Mesendoderm (in vitro differentiated cells): ENCODE data around the gene MDGA2.

Experiments used
- DNase-seq: peaks from one replicate; pipeline ENCODE4 v3.0.0; 2013
- H2AK5ac ChIP-seq: 2 replicates; pipeline ENCODE4 v1.6.1; 2013; ENCODE audit warnings: low read length, inconsistent platforms
- H2BK120ac ChIP-seq: 2 replicates; pipeline ENCODE4 v1.6.1; 2013; ENCODE audit warnings: low read depth, mild to moderate bottlenecking, low read length, moderate library complexity, mixed read lengths
- H2BK15ac ChIP-seq: replicated peaks from 2 replicates; pipeline ENCODE4 v1.6.1; 2013; ENCODE audit warnings: low read depth, mild to moderate bottlenecking, moderate library complexity
- H2BK5ac ChIP-seq: 2 replicates; pipeline ENCODE4 v1.6.1; 2013; ENCODE audit warnings: low read length, inconsistent platforms
- H3K18ac ChIP-seq: 2 replicates; pipeline ENCODE4 v1.6.1; 2013; ENCODE audit warnings: mild to moderate bottlenecking, low read length, mixed read lengths
- H3K23ac ChIP-seq: one replicate; pipeline ENCODE4 v1.6.1; 2013; ENCODE audit warnings: low read length
- H3K27ac ChIP-seq: 2 replicates; pipeline ENCODE4 v1.5.1; 2013; ENCODE audit warnings: low read depth, mild to moderate bottlenecking, inconsistent platforms, low read length, moderate library complexity
- H3K27me3 ChIP-seq: 2 replicates; pipeline ENCODE4 v1.6.1; 2013; ENCODE audit warnings: low read length, control low read depth, mild to moderate bottlenecking, inconsistent platforms; ENCODE audit not compliant: insufficient read depth, poor library complexity
- H3K36me3 ChIP-seq: 2 replicates; pipeline ENCODE4 v1.6.1; 2013; ENCODE audit warnings: low read length, inconsistent platforms; ENCODE audit not compliant: control insufficient read depth, insufficient read depth
- H3K4ac ChIP-seq: one replicate; pipeline ENCODE4 v1.6.1; 2013; ENCODE audit warnings: low read depth, mild to moderate bottlenecking, low read length, moderate library complexity
- H3K4me1 ChIP-seq: 2 replicates; pipeline ENCODE4 v1.6.1; 2013; ENCODE audit warnings: low read depth, low read length, inconsistent platforms; ENCODE audit not compliant: control insufficient read depth
- H3K4me2 ChIP-seq: 2 replicates; pipeline ENCODE4 v1.6.1; 2013; ENCODE audit warnings: low read length
- H3K4me3 ChIP-seq: 2 replicates; pipeline ENCODE4 v1.5.1; 2013; ENCODE audit warnings: mild to moderate bottlenecking, low read length
- H3K56ac ChIP-seq: one replicate; pipeline ENCODE4 v1.6.1; 2013; ENCODE audit warnings: low read length
- H3K79me1 ChIP-seq: 2 replicates; pipeline ENCODE4 v1.6.1; 2013; ENCODE audit warnings: low read length, inconsistent platforms
- H3K79me2 ChIP-seq: 2 replicates; pipeline ENCODE4 v1.6.1; 2013; ENCODE audit warnings: mild to moderate bottlenecking, low read length; ENCODE audit not compliant: control insufficient read depth, insufficient read depth
- H3K9ac ChIP-seq: 2 replicates; pipeline ENCODE4 v1.6.1; 2013; ENCODE audit warnings: low read length, inconsistent platforms
- H4K5ac ChIP-seq: one replicate; pipeline ENCODE4 v1.6.1; 2013; ENCODE audit warnings: low read length
- H4K8ac ChIP-seq: one replicate; pipeline ENCODE4 v1.6.1; 2013; ENCODE audit warnings: low read depth, mild to moderate bottlenecking, control low read depth, low read length, moderate library complexity
- WGBS: extraction: QIAGEN DNeasy Blood & Tissue Kit; methylation state at CpG from one replicate; pipeline ENCODE4 v1.1.7; 2013; ENCODE audit warnings: low lambda C conversion rate, missing lambda C conversion rate; ENCODE audit not compliant: insufficient coverage; ENCODE audit errors: extremely low coverage; 5-methylcytosine and 5-hydroxymethylcytosine counted together

MDGA2 gene

GRCh38 chr14:47085678-47086077 lies 589.7 kb downstream of the MDGA2 start:
- H3K27ac ChIP-seq, result no peak overlapping the region
- no peak overlapping the region for H2BK15ac ChIP-seq
- no peak overlapping the region for H3K23ac ChIP-seq
- no peak overlapping the region for H3K56ac ChIP-seq
- H3K4me1 ChIP-seq, result no peaks in the 10 kb centered on the region
- H3K18ac ChIP-seq, result no peak overlapping the region
- no peaks in the 10 kb centered on the region for H3K27me3 ChIP-seq
- WGBS, result no CpG with 5 or more reads among the region's 1 CpG
- H3K4me3 ChIP-seq, result no peak overlapping the region
- H4K5ac ChIP-seq, result no peak overlapping the region
- no peak overlapping the region for H2BK120ac ChIP-seq
- no peaks in the 10 kb centered on the region for H3K36me3 ChIP-seq
- no peak overlapping the region for H3K4ac ChIP-seq
- DNase-seq, result no peak
- H4K8ac ChIP-seq, result no peak overlapping the region
- no peak overlapping the region for H2BK5ac ChIP-seq
- no peak overlapping the region for H2AK5ac ChIP-seq
- no peaks in the 10 kb centered on the region for H3K79me1 ChIP-seq
- no peaks in the 10 kb centered on the region for H3K79me2 ChIP-seq
- no peak overlapping the region for H3K9ac ChIP-seq
- H3K4me2 ChIP-seq, result no peak overlapping the region

- no peak for DNase-seq
- Histone ChIP-seq H3K4me2 (no peak overlapping the region), H3K27ac (no peak overlapping the region), H3K27me3 (no peaks in the 10 kb centered on the region), H3K79me1 (no peaks in the 10 kb centered on the region), H3K56ac (no peak overlapping the region), H3K79me2 (no peaks in the 10 kb centered on the region), H2AK5ac (no peak overlapping the region), H3K23ac (no peak overlapping the region), H4K8ac (no peak overlapping the region), H2BK120ac (no peak overlapping the region), H2BK5ac (no peak overlapping the region), H3K36me3 (no peaks in the 10 kb centered on the region), H3K18ac (no peak overlapping the region), H3K9ac (no peak overlapping the region), H4K5ac (no peak overlapping the region), H2BK15ac (no peak overlapping the region), H3K4me1 (no peaks in the 10 kb centered on the region), H3K4ac (no peak overlapping the region), H3K4me3 (no peak overlapping the region)
- WGBS, result 100% methylated on average over 1 of the region's 1 CpG
These were observed 610.1 kb downstream of the MDGA2 start for GRCh38 chr14:47065326-47065725.

GRCh38 chr14:47060050-47060449 lies 615.4 kb downstream of the MDGA2 start:
- Histone ChIP-seq H2BK5ac (no peak overlapping the region), H4K8ac (no peak overlapping the region), H3K9ac (no peak overlapping the region), H3K27me3 (no peaks in the 10 kb centered on the region), H3K36me3 (no peaks in the 10 kb centered on the region), H3K27ac (no peak overlapping the region), H2BK15ac (no peak overlapping the region), H3K4me1 (no peaks in the 10 kb centered on the region), H3K4ac (no peak overlapping the region), H4K5ac (no peak overlapping the region), H2BK120ac (no peak overlapping the region), H3K56ac (no peak overlapping the region), H3K4me3 (no peak overlapping the region), H3K4me2 (no peak overlapping the region), H3K23ac (no peak overlapping the region), H3K79me1 (no peaks in the 10 kb centered on the region), H3K18ac (no peak overlapping the region), H2AK5ac (no peak overlapping the region), H3K79me2 (no peaks in the 10 kb centered on the region)
- no CpG with 5 or more reads among the region's 3 CpGs for WGBS
- DNase-seq, result no peak

- no peaks in the 10 kb centered on the region for H3K79me2 ChIP-seq
- no peaks in the 10 kb centered on the region for H3K4me1 ChIP-seq
- H3K27me3 ChIP-seq, result no peaks in the 10 kb centered on the region
- no peaks in the 10 kb centered on the region for H3K79me1 ChIP-seq
- H2BK15ac ChIP-seq, result no peak overlapping the region
- no peak overlapping the region for H2BK120ac ChIP-seq
- H3K4ac ChIP-seq, result no peak overlapping the region
- no peak overlapping the region for H3K18ac ChIP-seq
- H4K5ac ChIP-seq, result no peak overlapping the region
- H3K4me2 ChIP-seq, result no peak overlapping the region
- no peak overlapping the region for H3K9ac ChIP-seq
- H3K4me3 ChIP-seq, result no peak overlapping the region
- no peaks in the 10 kb centered on the region for H3K36me3 ChIP-seq
- H3K23ac ChIP-seq, result no peak overlapping the region
- H3K56ac ChIP-seq, result no peak overlapping the region
- no peak overlapping the region for H2AK5ac ChIP-seq
- H2BK5ac ChIP-seq, result no peak overlapping the region
- DNase-seq, result no peak
- no peak overlapping the region for H4K8ac ChIP-seq
- no peak overlapping the region for H3K27ac ChIP-seq
These were observed 618.0 kb downstream of the MDGA2 start for GRCh38 chr14:47057364-47057763.

GRCh38 chr14:47044841-47045240 lies 630.6 kb downstream of the MDGA2 start:
- no peak overlapping the region for H3K23ac ChIP-seq
- no peak overlapping the region for H4K8ac ChIP-seq
- H3K4me3 ChIP-seq, result no peak overlapping the region
- no peak overlapping the region for H3K9ac ChIP-seq
- H2BK5ac ChIP-seq, result no peak overlapping the region
- no peak overlapping the region for H2BK15ac ChIP-seq
- no peak overlapping the region for H3K56ac ChIP-seq
- no peak overlapping the region for H2BK120ac ChIP-seq
- no peaks in the 10 kb centered on the region for H3K79me1 ChIP-seq
- WGBS, result no CpG with 5 or more reads among the region's 1 CpG
- no peak overlapping the region for H4K5ac ChIP-seq
- no peaks in the 10 kb centered on the region for H3K27me3 ChIP-seq
- DNase-seq, result peak; percentile 57
- H2AK5ac ChIP-seq, result no peak overlapping the region
- H3K4me2 ChIP-seq, result no peak overlapping the region
- H3K27ac ChIP-seq, result no peak overlapping the region
- no peaks in the 10 kb centered on the region for H3K36me3 ChIP-seq
- H3K18ac ChIP-seq, result no peak overlapping the region
- H3K4ac ChIP-seq, result no peak overlapping the region
- no peaks in the 10 kb centered on the region for H3K4me1 ChIP-seq
- H3K79me2 ChIP-seq, result no peaks in the 10 kb centered on the region

GRCh38 chr14:47040550-47040949 lies 634.9 kb downstream of the MDGA2 start:
- no peak overlapping the region for H2AK5ac ChIP-seq
- H3K4ac ChIP-seq, result no peak overlapping the region
- no peak overlapping the region for H4K8ac ChIP-seq
- no peak overlapping the region for H3K4me2 ChIP-seq
- H3K18ac ChIP-seq, result no peak overlapping the region
- no peaks in the 10 kb centered on the region for H3K79me1 ChIP-seq
- DNase-seq, result peak; percentile 76
- H2BK5ac ChIP-seq, result no peak overlapping the region
- no peak overlapping the region for H3K56ac ChIP-seq
- H3K9ac ChIP-seq, result no peak overlapping the region
- H3K79me2 ChIP-seq, result no peaks in the 10 kb centered on the region
- no peak overlapping the region for H2BK15ac ChIP-seq
- no peaks in the 10 kb centered on the region for H3K36me3 ChIP-seq
- no peak overlapping the region for H3K4me3 ChIP-seq
- H3K27me3 ChIP-seq, result no peaks in the 10 kb centered on the region
- no CpG with 5 or more reads among the region's 1 CpG for WGBS
- H2BK120ac ChIP-seq, result no peak overlapping the region
- H3K23ac ChIP-seq, result no peak overlapping the region
- no peaks in the 10 kb centered on the region for H3K4me1 ChIP-seq
- no peak overlapping the region for H4K5ac ChIP-seq
- H3K27ac ChIP-seq, result no peak overlapping the region
